Astrocyte of the cerebellum (primary cell): Measurements from ENCODE around the gene ATP6AP2.

Experiments
- DNase-seq: peaks from one replicate; pipeline ENCODE4 v3.0.0-alpha.2; 2011; ENCODE audit warnings: low read depth
- H3K4me3 ChIP-seq: 2 replicates; pipeline ENCODE4 v1.5.1; 2011; ENCODE audit warnings: mild to moderate bottlenecking, low read depth, low read length, moderate library complexity
- in situ Hi-C: cut with HindIII; loops from 2 replicates; pipeline ENCODE4 v1.10.0; 2017; ENCODE audit warnings: low sequenced_read_pairs
- TF ChIP-seq, protein P1 (sequence below): IDR thresholded peaks from 2 replicates; pipeline ENCODE4 v1.5.1; 2012; ENCODE audit warnings: low read length, low read depth, moderate library complexity, mild to moderate bottlenecking; ENCODE audit errors: missing control alignments

Gene ATP6AP2

DNA sequence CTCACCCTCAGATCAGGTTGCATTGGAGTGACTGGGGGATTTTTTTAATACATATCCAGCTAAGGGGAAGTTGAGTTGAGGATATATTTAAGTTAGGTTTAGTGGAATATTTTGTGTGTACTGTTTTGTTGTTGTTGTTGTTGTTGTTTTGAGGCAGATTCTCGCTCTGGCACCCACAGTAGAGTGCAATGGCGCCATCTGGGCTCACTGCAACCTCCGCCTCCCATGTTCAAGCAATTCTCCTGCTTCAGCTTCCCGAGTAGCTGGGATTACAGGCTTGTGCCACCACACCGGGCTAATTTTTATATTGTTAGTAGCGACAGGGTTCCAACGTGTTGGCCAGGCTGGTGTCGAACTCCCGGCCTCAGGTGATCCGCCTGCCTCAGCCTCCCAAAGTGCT lies 38.6 kb upstream of the ATP6AP2 start:
- no peak for DNase-seq
- H3K4me3 ChIP-seq, result no peak overlapping the region
- TF ChIP-seq, protein P1, sequence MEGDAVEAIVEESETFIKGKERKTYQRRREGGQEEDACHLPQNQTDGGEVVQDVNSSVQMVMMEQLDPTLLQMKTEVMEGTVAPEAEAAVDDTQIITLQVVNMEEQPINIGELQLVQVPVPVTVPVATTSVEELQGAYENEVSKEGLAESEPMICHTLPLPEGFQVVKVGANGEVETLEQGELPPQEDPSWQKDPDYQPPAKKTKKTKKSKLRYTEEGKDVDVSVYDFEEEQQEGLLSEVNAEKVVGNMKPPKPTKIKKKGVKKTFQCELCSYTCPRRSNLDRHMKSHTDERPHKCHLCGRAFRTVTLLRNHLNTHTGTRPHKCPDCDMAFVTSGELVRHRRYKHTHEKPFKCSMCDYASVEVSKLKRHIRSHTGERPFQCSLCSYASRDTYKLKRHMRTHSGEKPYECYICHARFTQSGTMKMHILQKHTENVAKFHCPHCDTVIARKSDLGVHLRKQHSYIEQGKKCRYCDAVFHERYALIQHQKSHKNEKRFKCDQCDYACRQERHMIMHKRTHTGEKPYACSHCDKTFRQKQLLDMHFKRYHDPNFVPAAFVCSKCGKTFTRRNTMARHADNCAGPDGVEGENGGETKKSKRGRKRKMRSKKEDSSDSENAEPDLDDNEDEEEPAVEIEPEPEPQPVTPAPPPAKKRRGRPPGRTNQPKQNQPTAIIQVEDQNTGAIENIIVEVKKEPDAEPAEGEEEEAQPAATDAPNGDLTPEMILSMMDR, result no peak
- in situ Hi-C loops, result no loop called here

DNA sequence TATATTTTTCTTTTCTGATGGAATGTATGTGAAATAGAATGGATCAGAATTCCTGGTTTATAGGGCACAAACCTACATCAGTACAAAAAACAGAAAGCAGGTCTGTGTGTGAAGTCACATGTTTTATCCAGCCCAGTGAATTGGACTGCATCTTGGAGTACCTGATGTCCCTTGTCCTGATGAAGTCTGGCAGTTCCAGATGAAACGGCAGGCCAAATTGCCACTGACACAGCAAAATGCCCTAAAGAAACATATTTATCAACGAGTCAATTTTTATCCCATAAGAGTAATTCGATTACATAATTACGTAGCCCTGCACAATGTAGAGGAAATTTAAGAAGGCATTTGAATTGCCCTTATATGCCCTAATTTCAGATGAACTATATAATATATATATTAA lies 37.8 kb upstream of the ATP6AP2 start:
- TF ChIP-seq, protein P1, result no peak
- no peak for DNase-seq
- in situ Hi-C loops, result no loop called here
- no peak overlapping the region for H3K4me3 ChIP-seq

DNA sequence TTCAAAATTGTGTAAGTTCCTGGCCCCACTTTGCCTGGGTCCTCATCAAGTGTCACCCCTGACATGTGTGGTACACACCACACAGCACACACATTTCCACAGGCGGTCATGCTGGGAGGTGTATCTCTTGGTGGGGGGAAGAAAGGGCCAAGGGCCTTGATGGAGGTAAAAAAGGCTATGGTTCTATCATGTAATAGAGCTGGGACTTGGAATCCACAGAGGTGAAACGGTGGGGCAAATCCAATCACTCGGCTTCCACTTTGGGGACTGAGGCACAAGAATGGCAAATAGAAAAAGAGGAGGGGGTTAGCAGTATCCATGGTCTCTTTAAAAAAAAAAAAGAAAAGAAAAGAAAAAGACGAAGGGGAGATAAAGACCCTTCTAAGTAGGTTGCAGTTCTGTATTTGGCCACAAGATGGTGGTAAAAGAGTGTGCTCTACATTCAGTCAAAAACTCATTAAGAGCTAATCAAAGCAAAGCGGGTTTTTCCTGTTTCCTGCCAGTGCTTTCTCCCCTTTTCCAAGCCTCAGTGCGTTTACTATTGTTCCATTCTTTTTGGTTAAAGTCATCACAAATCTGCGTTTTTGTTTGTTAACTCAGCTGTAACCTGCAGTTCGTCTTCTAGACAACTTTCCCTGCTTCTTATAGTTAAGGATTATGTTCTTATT lies 37.0 kb upstream of the ATP6AP2 start:
- in situ Hi-C loops, result no loop called here
- TF ChIP-seq, protein P1, result peak; percentile 83
- DNase-seq, result peak; percentile 34
- H3K4me3 ChIP-seq, result no peak overlapping the region

DNA sequence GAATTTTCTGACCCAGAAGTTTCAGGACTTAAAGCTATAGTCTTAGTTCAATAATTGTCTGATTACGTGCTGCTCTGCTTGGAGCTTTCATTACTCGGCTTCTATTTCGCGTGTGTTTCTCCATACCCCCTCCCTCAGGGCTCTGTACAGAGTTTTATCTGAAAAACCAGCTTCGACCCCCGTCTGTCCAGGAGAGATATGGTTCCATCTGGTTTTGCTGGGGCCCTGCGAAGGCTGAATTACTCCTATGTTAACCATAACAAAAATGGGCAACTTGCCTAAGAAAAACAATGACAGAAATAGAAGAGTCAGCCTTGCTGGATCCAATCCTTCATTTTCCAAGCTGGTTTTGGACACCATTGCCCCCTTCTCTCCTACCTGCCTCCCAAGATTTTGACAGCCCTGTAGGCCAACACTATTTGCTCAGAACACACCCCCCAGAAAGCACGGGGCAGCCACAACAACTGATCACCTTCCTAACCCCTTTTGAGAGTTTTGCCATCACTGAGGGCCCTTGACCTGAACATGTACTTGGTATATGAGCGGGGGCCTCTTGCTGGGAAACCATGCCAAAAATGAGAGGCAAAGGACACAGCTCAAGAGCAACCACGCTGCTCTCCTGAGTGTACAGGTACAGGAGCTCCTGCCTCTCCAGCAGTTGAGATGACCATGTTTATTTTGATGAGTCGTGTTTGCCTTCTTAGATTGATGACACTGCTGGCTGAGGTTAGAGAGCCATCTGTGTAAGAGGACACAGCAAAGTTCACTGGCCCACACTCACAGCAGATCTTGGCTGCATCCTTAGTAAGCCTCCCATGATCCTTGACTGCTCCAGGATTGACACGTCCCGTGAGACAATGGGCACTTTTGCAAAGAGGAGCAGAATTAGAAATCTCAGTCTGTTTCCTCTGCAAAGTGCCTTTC lies 36.2 kb upstream of the ATP6AP2 start:
- no peak for DNase-seq
- TF ChIP-seq, protein P1, result no peak
- in situ Hi-C loops, result no loop called here

DNA sequence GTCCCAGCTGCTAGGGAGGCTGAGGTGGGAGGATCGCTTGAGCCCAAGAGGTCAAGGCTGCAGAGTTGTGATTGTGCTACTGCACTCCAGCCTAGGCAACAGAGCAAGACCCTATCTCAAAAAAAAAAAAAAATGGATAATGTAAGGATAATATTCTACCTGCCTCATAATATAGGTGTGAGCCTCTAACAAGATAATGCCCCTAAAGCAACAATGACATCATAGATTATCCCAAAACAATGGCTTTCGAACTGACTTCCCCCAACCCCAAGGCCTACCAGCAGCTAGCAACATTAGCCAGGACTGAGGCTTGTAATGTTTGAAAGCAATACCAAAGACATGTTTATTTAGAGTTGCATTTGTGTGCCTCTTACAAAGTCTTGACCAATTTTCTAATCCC lies 33.9 kb upstream of the ATP6AP2 start:
- TF ChIP-seq, protein P1, result no peak
- in situ Hi-C loops, result no loop called here
- no peak for DNase-seq
- no peak overlapping the region for H3K4me3 ChIP-seq

More for the DNA sequence above, 36.2 kb upstream of the ATP6AP2 start:
- H3K4me3 ChIP-seq, result no peak overlapping the region

DNA sequence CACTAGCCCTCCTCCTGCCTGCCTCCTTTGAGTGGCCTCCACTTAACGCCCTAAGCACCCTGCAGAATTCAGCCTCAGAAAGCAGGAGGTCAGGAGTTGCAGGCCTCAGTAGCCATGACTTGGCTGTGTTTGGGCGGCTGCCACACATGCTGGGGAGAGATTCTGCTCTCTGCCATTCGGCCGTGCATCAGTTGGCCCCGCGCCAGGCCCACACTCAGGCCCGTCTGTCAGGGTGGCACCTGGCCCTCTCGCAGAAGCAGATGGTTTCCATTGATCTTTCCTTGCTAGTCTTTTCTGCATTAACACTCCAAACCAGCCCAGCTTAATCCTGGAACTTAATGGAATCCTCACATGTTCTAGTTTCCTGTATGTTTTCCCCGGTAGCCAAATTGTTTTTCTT lies 30.7 kb upstream of the ATP6AP2 start:
- TF ChIP-seq, protein P1, result no peak
- in situ Hi-C loops, result no loop called here
- no peak for DNase-seq
- H3K4me3 ChIP-seq, result no peak overlapping the region
